HFF-Myc (cell line): Measurements from ENCODE around the gene PARVB.
A peak's percentile ranks its signal among the peaks of the same experiment; 100 is the strongest.

ENCODE experiments used
- DNase-seq: peaks from one replicate; pipeline ENCODE4 v3.0.0-alpha.2; 2011; ENCODE audit warnings: low read depth; ENCODE audit errors: extremely low read depth
- H3K4me3 ChIP-seq: replicated peaks from 2 replicates; pipeline ENCODE4 v1.5.1; 2011; ENCODE audit warnings: low read depth, mild to moderate bottlenecking, control low read depth, low read length
- TF ChIP-seq, protein P1 (sequence below): IDR thresholded peaks from 2 replicates; pipeline ENCODE4 v1.5.1; 2012; ENCODE audit warnings: mild to moderate bottlenecking, low read depth, low read length, control low read depth; ENCODE audit errors: missing control alignments

The PARVB gene

DNA sequence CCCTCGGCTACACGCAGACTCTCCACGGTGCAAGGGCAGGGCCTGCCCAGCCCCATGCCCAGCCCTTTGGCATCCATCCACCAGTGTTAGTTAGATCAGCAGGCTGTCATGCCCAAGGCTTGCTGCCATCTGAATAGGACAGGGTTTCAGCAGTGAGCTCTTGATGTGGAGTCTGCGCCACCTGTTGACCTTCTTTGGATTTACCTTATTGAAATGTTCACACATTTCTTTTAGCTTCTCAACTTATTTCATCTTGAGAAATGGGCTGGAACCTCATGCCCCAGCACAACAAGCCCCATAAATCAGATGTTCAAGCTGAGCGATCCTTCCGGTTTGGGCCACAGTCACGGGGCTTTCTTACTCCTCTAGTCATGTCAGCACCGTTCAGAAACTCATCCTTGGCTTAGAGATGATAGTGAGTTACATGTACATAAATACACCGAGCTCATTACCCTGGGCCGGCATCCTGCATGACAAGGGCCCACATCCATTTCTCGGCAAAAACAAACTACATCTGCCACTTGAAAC lies 61.7 kb downstream of the PARVB start:
- no peak overlapping the region for H3K4me3 ChIP-seq
- TF ChIP-seq, protein P1, sequence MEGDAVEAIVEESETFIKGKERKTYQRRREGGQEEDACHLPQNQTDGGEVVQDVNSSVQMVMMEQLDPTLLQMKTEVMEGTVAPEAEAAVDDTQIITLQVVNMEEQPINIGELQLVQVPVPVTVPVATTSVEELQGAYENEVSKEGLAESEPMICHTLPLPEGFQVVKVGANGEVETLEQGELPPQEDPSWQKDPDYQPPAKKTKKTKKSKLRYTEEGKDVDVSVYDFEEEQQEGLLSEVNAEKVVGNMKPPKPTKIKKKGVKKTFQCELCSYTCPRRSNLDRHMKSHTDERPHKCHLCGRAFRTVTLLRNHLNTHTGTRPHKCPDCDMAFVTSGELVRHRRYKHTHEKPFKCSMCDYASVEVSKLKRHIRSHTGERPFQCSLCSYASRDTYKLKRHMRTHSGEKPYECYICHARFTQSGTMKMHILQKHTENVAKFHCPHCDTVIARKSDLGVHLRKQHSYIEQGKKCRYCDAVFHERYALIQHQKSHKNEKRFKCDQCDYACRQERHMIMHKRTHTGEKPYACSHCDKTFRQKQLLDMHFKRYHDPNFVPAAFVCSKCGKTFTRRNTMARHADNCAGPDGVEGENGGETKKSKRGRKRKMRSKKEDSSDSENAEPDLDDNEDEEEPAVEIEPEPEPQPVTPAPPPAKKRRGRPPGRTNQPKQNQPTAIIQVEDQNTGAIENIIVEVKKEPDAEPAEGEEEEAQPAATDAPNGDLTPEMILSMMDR = peak; percentile 32
- peak; percentile 15 for DNase-seq

GRCh38 chr22:44086271-44087088 lies 62.4 kb downstream of the PARVB start:
- TF ChIP-seq, protein P1 = no peak
- DNase-seq = no peak
- no peak overlapping the region for H3K4me3 ChIP-seq

DNA sequence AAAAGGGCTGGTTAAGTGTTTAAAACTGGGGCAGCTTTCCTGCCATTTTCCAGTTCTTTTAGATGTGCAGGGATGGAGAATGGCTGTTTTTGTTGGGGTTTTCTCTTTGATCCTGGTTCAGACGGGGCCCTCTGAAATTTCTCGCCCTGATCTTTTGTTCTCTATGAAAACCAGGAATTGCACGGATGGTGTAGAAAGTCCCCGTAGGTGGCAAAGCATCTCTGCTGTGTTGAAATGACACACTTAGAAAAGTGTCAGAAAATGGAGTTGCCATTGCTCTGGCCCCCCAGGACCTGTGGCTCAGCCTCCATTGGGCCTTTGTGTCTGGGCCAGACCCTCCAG lies 63.0 kb downstream of the PARVB start:
- H3K4me3 ChIP-seq = no peak overlapping the region
- no peak for DNase-seq
- TF ChIP-seq, protein P1 = no peak

DNA sequence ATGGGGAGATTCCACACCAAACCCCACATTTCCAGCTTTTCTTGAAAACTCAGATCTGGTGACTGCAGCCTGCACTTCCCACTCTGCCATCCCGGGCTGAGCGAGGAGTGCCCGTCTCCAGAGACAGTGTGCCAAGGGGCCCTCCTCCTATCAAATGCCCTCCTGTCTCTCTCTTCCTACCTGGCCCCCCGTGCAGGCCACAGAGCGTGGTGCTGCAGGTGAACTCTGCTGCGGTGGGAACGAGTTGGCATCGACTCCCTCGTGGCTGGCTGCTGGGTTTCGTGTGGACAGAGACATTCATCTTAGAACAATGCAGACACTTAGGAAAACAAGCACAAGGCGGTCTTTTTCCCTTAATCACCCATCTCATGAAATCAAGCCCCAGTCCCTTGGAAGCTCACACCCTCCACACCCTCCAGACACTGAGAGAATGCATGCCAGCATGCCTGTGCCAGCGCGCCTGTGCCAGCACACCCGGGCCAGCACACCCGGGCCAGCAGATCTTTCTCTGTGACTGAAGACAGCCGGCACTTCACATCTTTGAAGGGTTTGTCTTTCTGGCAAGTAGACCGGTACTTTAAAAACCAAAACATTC lies 65.0 kb downstream of the PARVB start:
- H3K4me3 ChIP-seq = no peak overlapping the region
- DNase-seq = no peak
- TF ChIP-seq, protein P1 = no peak

DNA sequence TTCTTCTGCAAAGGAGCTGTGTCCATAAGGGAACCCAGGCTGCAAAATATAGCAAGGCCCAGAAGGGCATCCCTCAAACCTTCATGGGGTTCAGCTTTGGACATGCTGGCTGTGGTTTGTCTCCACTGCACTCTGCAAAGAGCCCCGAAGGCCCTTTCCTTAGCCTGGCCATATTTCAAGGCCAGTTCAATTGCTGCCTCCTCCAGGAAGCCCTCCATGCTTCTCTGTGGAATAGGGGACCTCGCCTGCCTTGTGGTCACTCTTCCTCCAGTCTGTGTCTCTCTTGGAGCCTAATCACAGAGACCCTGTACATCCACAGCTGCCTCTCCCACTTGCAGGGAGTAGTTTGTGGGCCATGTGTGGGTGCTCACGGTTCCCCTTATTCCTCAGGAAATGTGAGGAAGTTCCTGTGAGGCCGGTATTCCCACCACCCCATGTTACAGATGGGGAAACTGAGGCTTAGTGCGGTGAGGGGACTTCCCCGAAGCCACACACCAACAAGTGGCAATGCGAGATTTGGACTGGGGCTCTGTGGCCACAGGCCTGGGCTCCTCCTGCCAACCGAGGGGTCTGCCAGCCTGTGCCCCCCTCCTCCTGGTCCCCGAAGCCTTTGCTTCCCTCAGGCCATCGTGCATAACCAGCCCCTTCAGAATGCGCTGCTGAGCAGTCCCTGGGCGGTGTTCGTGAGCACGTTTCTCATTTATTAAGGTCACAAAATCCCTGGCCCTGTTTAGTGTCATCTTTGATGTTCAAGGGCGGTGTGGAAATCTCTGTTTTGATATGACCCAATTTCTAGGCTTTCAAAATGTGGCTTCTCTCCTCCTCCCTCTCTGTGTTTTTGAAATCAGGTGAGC lies 65.8 kb downstream of the PARVB start:
- DNase-seq = no peak
- TF ChIP-seq, protein P1 = no peak

GRCh38 chr22:44090571-44090905 lies 66.4 kb downstream of the PARVB start:
- no peak overlapping the region for H3K4me3 ChIP-seq
- TF ChIP-seq, protein P1 = no peak
- DNase-seq = no peak

More for the DNA sequence above, 65.8 kb downstream of the PARVB start:
- H3K4me3 ChIP-seq = no peak overlapping the region
